Measurements from ENCODE around the gene MRFAP1. TPM values are rescaled to one million over a fixed set of nuclear protein-coding genes. Genes with fewer than 3 reads are reported as not detected.
"Not testable (repeated sequence)": the region's sequence is repeated elsewhere in the genome, so short reads cannot be mapped to it uniquely, and the experiment has no call there.

MRFAP1 gene
- total RNA-seq, 1 donor from 2014 or later, result 293 TPM

DNA sequence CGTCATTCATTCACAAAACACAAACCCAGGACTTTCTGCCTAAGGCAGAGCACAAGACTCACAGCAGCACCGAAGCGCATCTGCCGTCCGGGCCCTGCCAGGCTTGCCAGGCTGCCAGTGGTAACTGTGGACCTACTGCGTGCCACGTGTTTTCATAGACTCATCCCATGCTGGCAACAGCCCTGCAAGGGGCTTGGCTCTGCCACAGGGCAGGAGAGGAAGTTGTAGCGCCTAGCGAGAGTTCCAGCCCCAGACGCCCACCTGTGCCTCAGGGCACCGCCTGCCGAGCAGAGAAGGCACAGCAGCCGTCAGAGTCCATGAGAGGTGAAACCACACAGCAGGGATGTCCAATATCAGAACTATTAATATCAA is 18.9 kb upstream of the MRFAP1 start:
- peaks cover 4% of the 10 kb centered on the region for H3K4me1 Mint-ChIP-seq (ENCODE audit: unreplicated experiment)
- H3K4me3 Mint-ChIP-seq, result no peak overlapping the region
- DNase-seq (ENCODE audit: extremely low spot score, unreplicated experiment), result no peak
- H3K36me3 Mint-ChIP-seq, result peaks cover 5% of the 10 kb centered on the region
- no peaks in the 10 kb centered on the region for H3K9me3 Mint-ChIP-seq
- H3K27ac Mint-ChIP-seq, result no peak overlapping the region
- TF ChIP-seq, protein P1, sequence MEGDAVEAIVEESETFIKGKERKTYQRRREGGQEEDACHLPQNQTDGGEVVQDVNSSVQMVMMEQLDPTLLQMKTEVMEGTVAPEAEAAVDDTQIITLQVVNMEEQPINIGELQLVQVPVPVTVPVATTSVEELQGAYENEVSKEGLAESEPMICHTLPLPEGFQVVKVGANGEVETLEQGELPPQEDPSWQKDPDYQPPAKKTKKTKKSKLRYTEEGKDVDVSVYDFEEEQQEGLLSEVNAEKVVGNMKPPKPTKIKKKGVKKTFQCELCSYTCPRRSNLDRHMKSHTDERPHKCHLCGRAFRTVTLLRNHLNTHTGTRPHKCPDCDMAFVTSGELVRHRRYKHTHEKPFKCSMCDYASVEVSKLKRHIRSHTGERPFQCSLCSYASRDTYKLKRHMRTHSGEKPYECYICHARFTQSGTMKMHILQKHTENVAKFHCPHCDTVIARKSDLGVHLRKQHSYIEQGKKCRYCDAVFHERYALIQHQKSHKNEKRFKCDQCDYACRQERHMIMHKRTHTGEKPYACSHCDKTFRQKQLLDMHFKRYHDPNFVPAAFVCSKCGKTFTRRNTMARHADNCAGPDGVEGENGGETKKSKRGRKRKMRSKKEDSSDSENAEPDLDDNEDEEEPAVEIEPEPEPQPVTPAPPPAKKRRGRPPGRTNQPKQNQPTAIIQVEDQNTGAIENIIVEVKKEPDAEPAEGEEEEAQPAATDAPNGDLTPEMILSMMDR (conservative IDR thresholded peaks at IDR 0.05), result no peak
- H3K27me3 Mint-ChIP-seq, result no peaks in the 10 kb centered on the region

DNA sequence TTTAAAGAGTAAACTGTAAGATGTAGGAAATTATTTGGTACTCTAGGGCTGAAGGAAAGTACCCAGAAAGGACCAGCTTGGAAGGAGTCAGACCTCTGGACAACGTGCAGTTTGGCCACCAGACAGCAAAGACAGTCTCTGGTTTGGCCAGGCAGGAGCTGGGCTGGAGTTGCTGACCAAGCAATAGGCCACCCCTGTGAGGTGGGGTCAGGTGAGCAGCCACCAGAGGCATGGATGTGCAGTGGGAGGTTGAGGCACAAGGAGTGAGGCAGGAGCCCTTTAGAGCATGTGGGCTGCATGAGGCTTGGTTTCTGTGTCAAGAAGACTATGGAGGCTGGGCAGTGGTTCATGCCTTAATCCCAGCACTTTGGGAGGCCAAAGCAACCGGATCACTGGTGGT is 17.7 kb upstream of the MRFAP1 start:
- TF ChIP-seq, protein P1 (conservative IDR thresholded peaks at IDR 0.05), result no peak
- H3K4me3 Mint-ChIP-seq, result no peak overlapping the region
- H3K9me3 Mint-ChIP-seq, result no peaks in the 10 kb centered on the region
- no peak overlapping the region for H3K27ac Mint-ChIP-seq
- DNase-seq (ENCODE audit: extremely low spot score, unreplicated experiment), result no peak
- H3K4me1 Mint-ChIP-seq (ENCODE audit: unreplicated experiment), result peaks cover 4% of the 10 kb centered on the region
- no peaks in the 10 kb centered on the region for H3K27me3 Mint-ChIP-seq
- H3K36me3 Mint-ChIP-seq, result no peaks in the 10 kb centered on the region

DNA sequence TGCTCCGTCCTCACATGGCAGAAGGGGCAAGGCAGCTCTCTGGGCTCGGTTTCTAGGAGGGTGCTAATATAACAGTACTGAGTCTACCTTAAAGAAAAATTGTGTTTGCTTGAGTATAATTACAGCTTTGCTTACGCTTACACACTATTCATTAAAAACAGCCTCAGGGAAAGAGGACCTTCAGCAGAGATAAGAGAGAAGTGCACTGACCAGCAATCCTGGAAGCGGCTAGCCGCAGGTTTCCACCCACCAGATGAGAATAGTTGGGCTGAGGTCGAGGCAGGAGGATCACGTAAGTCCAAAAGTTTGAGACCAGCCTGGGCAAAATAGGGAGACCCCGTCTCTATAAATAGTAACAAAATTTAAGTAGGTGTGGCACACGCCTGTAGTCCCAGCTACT is 15.2 kb upstream of the MRFAP1 start:
- H3K9me3 Mint-ChIP-seq, result no peaks in the 10 kb centered on the region
- H3K4me1 Mint-ChIP-seq (ENCODE audit: unreplicated experiment), result peaks cover 4% of the 10 kb centered on the region
- H3K4me3 Mint-ChIP-seq, result no peak overlapping the region
- H3K27ac Mint-ChIP-seq, result no peak overlapping the region
- H3K36me3 Mint-ChIP-seq, result no peaks in the 10 kb centered on the region
- H3K27me3 Mint-ChIP-seq, result no peaks in the 10 kb centered on the region
- DNase-seq (ENCODE audit: extremely low spot score, unreplicated experiment), result no peak
- TF ChIP-seq, protein P1 (conservative IDR thresholded peaks at IDR 0.05), result no peak

DNA sequence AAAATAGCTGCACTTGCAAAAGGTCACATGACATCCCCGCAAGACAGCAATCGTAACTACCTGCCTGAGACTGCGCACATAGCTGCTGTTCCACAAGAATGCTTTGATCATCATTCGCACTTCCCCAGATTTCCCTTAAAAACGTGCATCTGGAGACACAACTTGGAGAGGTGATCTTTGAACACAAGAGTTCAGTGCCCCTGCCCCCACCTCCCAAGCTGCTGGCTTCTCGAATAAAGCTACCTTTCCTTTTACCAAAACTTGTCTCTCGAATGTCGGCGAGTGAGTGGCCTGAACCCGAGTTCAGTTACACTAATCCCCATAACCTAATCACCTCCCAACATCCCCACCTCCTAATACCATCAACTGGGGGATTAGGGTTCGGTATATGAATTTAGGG is 14.4 kb upstream of the MRFAP1 start:
- Mint-ChIP-seq H3K4me3 (no peak overlapping the region), H3K27ac (no peak overlapping the region), H3K4me1 (ENCODE audit: unreplicated experiment) (peaks cover 4% of the 10 kb centered on the region), H3K27me3 (no peaks in the 10 kb centered on the region), H3K36me3 (no peaks in the 10 kb centered on the region), H3K9me3 (no peaks in the 10 kb centered on the region)
- TF ChIP-seq, protein P1 (conservative IDR thresholded peaks at IDR 0.05), result no peak
- DNase-seq (ENCODE audit: extremely low spot score, unreplicated experiment), result no peak

DNA sequence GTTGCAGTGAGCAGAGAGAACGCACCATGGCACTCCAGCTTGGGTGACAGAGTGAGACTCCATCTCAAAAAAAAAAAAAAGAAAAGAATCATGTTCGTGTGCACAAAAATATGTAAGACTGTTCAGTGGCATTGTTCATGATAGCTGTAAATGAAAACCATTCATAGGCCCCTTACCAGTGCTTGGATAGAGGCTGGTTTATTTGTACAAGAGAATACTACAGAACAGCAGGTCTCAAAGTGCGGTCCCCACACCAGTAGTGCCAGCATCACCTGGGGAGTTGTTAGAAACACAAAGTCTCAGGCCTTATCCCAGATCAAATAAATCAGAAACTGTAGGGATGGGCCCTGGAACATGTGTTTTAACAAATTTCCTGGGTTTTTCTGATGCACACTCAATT is 12.7 kb upstream of the MRFAP1 start:
- Mint-ChIP-seq H3K27ac (no peak overlapping the region), H3K27me3 (no peaks in the 10 kb centered on the region), H3K36me3 (no peaks in the 10 kb centered on the region), H3K9me3 (no peaks in the 10 kb centered on the region), H3K4me1 (ENCODE audit: unreplicated experiment) (peaks cover 5% of the 10 kb centered on the region), H3K4me3 (no peak overlapping the region)
- TF ChIP-seq, protein P1 (conservative IDR thresholded peaks at IDR 0.05), result no peak
- DNase-seq (ENCODE audit: extremely low spot score, unreplicated experiment), result no peak

DNA sequence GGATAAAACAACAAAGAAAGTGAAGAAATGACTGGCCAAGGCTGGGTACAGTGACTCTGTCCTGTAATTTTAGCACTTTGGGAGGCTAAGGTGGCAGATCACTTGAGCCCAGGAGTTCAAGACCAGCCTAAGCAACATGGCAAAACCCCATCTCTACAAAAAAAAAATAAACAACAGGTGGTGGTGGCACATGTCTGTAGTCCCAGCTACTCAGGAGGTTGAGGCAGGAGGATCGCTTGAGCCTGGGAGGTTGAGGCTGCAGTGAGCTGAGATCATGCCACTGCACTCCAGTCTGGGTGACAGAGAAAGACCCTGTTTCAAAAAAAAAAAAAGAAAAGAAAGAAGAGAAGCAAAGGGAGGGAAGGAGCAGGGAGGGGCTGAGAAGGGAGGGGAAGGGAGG is 12.0 kb upstream of the MRFAP1 start:
- H3K27ac Mint-ChIP-seq; H3K9me3 Mint-ChIP-seq; H3K4me3 Mint-ChIP-seq; DNase-seq (ENCODE audit: extremely low spot score, unreplicated experiment); H3K27me3 Mint-ChIP-seq; H3K36me3 Mint-ChIP-seq: not testable (repeated sequence)
- peaks cover 11% of the 10 kb centered on the region for H3K4me1 Mint-ChIP-seq (ENCODE audit: unreplicated experiment)
